Measurements from ENCODE around the gene SERINC5.

SERINC5 gene

GRCh38 chr5:80182809-80183580 is 72.9 kb downstream of the SERINC5 start:
- ChIA-PET CTCF (no interaction called here), POLR2A (no interaction called here)
- TF ChIP-seq SP1 (IDR thresholded peaks at IDR 0.05) (no peak), PKNOX1 (IDR thresholded peaks at IDR 0.05) (no peak), TARDBP (IDR thresholded peaks at IDR 0.05) (no peak), HDGF (IDR thresholded peaks at IDR 0.05; ENCODE audit: borderline replicate concordance) (no peak), NFRKB (IDR thresholded peaks at IDR 0.05) (no peak), ELF4 (IDR thresholded peaks at IDR 0.05) (no peak), FOXM1 (IDR thresholded peaks at IDR 0.05; ENCODE audit: borderline replicate concordance) (no peak), SUZ12 (IDR thresholded peaks at IDR 0.05) (no peak), FOXK2 (IDR thresholded peaks at IDR 0.05) (no peak), L3MBTL2 (conservative IDR thresholded peaks at IDR 0.05) (no peak), CTBP1 (IDR thresholded peaks at IDR 0.05; ENCODE audit: borderline replicate concordance) (no peak), ARNT (IDR thresholded peaks at IDR 0.05) (no peak), BHLHE40 (IDR thresholded peaks at IDR 0.05; ENCODE audit: borderline replicate concordance) (no peak), LEF1 (IDR thresholded peaks at IDR 0.05; ENCODE audit: borderline replicate concordance) (no peak), FOXA1 (IDR thresholded peaks at IDR 0.05) (no peak), ZNF384 (IDR thresholded peaks at IDR 0.05) (no peak)
- no peak for DNase-seq (ENCODE audit: extremely low spot score)

- TF ChIP-seq SP1 (IDR thresholded peaks at IDR 0.05): no peak
- no peak for TF ChIP-seq CTBP1 (IDR thresholded peaks at IDR 0.05; ENCODE audit: borderline replicate concordance)
- TF ChIP-seq HDGF (IDR thresholded peaks at IDR 0.05; ENCODE audit: borderline replicate concordance): no peak
- no peak for TF ChIP-seq FOXM1 (IDR thresholded peaks at IDR 0.05; ENCODE audit: borderline replicate concordance)
- TF ChIP-seq FOXA1 (IDR thresholded peaks at IDR 0.05): no peak
- TF ChIP-seq TARDBP (IDR thresholded peaks at IDR 0.05): no peak
- TF ChIP-seq PKNOX1 (IDR thresholded peaks at IDR 0.05): no peak
- TF ChIP-seq FOXK2 (IDR thresholded peaks at IDR 0.05): no peak
- no peak for TF ChIP-seq ARNT (IDR thresholded peaks at IDR 0.05)
- no peak for TF ChIP-seq NFRKB (IDR thresholded peaks at IDR 0.05)
- TF ChIP-seq ZNF384 (IDR thresholded peaks at IDR 0.05): no peak
- no peak for TF ChIP-seq L3MBTL2 (conservative IDR thresholded peaks at IDR 0.05)
- TF ChIP-seq BHLHE40 (IDR thresholded peaks at IDR 0.05; ENCODE audit: borderline replicate concordance): no peak
- POLR2A ChIA-PET: no interaction called here
- CTCF ChIA-PET: interaction anchor here (0.7 kb wide), 1 partner anchor 71 kb away, joined by 6 read pairs; no protein-coding TSS in a partner anchor
- no peak for DNase-seq (ENCODE audit: extremely low spot score)
These were observed 74.1 kb downstream of the SERINC5 start for GRCh38 chr5:80181618-80182211.

GRCh38 chr5:80177236-80177635 is 78.6 kb downstream of the SERINC5 start:
- no peak for DNase-seq (ENCODE audit: extremely low spot score)
- TF ChIP-seq HDGF (IDR thresholded peaks at IDR 0.05; ENCODE audit: borderline replicate concordance) (no peak), NFRKB (IDR thresholded peaks at IDR 0.05) (no peak), ARNT (IDR thresholded peaks at IDR 0.05) (no peak), BHLHE40 (IDR thresholded peaks at IDR 0.05; ENCODE audit: borderline replicate concordance) (no peak), ZNF384 (IDR thresholded peaks at IDR 0.05) (no peak), SP1 (IDR thresholded peaks at IDR 0.05) (no peak), SUZ12 (IDR thresholded peaks at IDR 0.05) (no peak), FOXA1 (IDR thresholded peaks at IDR 0.05) (no peak), L3MBTL2 (conservative IDR thresholded peaks at IDR 0.05) (no peak), FOXK2 (IDR thresholded peaks at IDR 0.05) (no peak), CTBP1 (IDR thresholded peaks at IDR 0.05; ENCODE audit: borderline replicate concordance) (no peak), LEF1 (IDR thresholded peaks at IDR 0.05; ENCODE audit: borderline replicate concordance) (no peak), FOXM1 (IDR thresholded peaks at IDR 0.05; ENCODE audit: borderline replicate concordance) (no peak), PKNOX1 (IDR thresholded peaks at IDR 0.05) (no peak), ELF4 (IDR thresholded peaks at IDR 0.05) (no peak), TARDBP (IDR thresholded peaks at IDR 0.05) (no peak)
- ChIA-PET CTCF (no interaction called here), POLR2A (no interaction called here)

GRCh38 chr5:80175337-80175736 is 80.5 kb downstream of the SERINC5 start:
- no peak for DNase-seq (ENCODE audit: extremely low spot score)
- TF ChIP-seq CTBP1 (IDR thresholded peaks at IDR 0.05; ENCODE audit: borderline replicate concordance) (no peak), SUZ12 (IDR thresholded peaks at IDR 0.05) (no peak), BHLHE40 (IDR thresholded peaks at IDR 0.05; ENCODE audit: borderline replicate concordance) (no peak), NFRKB (IDR thresholded peaks at IDR 0.05) (no peak), FOXK2 (IDR thresholded peaks at IDR 0.05) (no peak), L3MBTL2 (conservative IDR thresholded peaks at IDR 0.05) (no peak), FOXA1 (IDR thresholded peaks at IDR 0.05) (no peak), ZNF384 (IDR thresholded peaks at IDR 0.05) (no peak), SP1 (IDR thresholded peaks at IDR 0.05) (no peak), ELF4 (IDR thresholded peaks at IDR 0.05) (no peak), ARNT (IDR thresholded peaks at IDR 0.05) (no peak), PKNOX1 (IDR thresholded peaks at IDR 0.05) (no peak), LEF1 (IDR thresholded peaks at IDR 0.05; ENCODE audit: borderline replicate concordance) (no peak), HDGF (IDR thresholded peaks at IDR 0.05; ENCODE audit: borderline replicate concordance) (no peak), TARDBP (IDR thresholded peaks at IDR 0.05) (no peak), FOXM1 (IDR thresholded peaks at IDR 0.05; ENCODE audit: borderline replicate concordance) (no peak)
- ChIA-PET POLR2A (no interaction called here), CTCF (no interaction called here)

- CTCF ChIA-PET: no interaction called here
- POLR2A ChIA-PET: no interaction called here
- DNase-seq (ENCODE audit: extremely low spot score): no peak
- no peak for TF ChIP-seq TARDBP (IDR thresholded peaks at IDR 0.05)
- TF ChIP-seq CTBP1 (IDR thresholded peaks at IDR 0.05; ENCODE audit: borderline replicate concordance): no peak
- no peak for TF ChIP-seq FOXA1 (IDR thresholded peaks at IDR 0.05)
- no peak for TF ChIP-seq FOXM1 (IDR thresholded peaks at IDR 0.05; ENCODE audit: borderline replicate concordance)
- no peak for TF ChIP-seq SP1 (IDR thresholded peaks at IDR 0.05)
- TF ChIP-seq BHLHE40 (IDR thresholded peaks at IDR 0.05; ENCODE audit: borderline replicate concordance): no peak
- TF ChIP-seq ARNT (IDR thresholded peaks at IDR 0.05): no peak
- TF ChIP-seq FOXK2 (IDR thresholded peaks at IDR 0.05): no peak
- no peak for TF ChIP-seq ZNF384 (IDR thresholded peaks at IDR 0.05)
- TF ChIP-seq L3MBTL2 (conservative IDR thresholded peaks at IDR 0.05): no peak
- no peak for TF ChIP-seq PKNOX1 (IDR thresholded peaks at IDR 0.05)
- TF ChIP-seq SUZ12 (IDR thresholded peaks at IDR 0.05): no peak
These were observed 81.1 kb downstream of the SERINC5 start for GRCh38 chr5:80174790-80175189.

Data from HEK293T (cell line).